H1 (cell line): ENCODE measurements around the gene NABP1. TPM values are rescaled to one million over a fixed set of nuclear protein-coding genes. Genes with fewer than 3 reads are reported as not detected.

Source experiments
- CTCF ChIA-PET: fragments of 300-600 bp; sonication (Branson Sonifier 250); formaldehyde crosslinking; loops from one replicate; lab custom pipeline; 2021; ENCODE audit not compliant: partially characterized antibody; lab: Charles Lee
- POLR2A ChIA-PET: fragments of 300-600 bp; sonication (Branson Sonifier 250); formaldehyde crosslinking; loops from one replicate; lab custom pipeline; 2021; ENCODE audit warnings: inconsistent platforms; ENCODE audit not compliant: partially characterized antibody; lab: Charles Lee
- DNase-seq, 2 experiments: peaks; one replicate each; pipeline versions ENCODE4 v3.0.0 to v3.0.0-alpha.2; 2010 to 2022; ENCODE audit warnings: low spot score in 2 of 2, low read depth in 1 of 2, mixed read lengths in 1 of 2
- FAIRE-seq: peaks from 2 replicates; lab custom pipeline; 2011; peaks lifted over from hg19 to GRCh38; lab: Jason Lieb, UNC
- H2AFZ ChIP-seq: 2 replicates; pipeline ENCODE4 v1.8.1; 2012; ENCODE audit warnings: low read length, inconsistent platforms
- H2AK5ac ChIP-seq: 2 replicates; pipeline ENCODE4 v1.6.1; 2013; ENCODE audit warnings: low read depth, low read length
- H2BK120ac ChIP-seq: replicated peaks from 2 replicates; pipeline ENCODE3; 2013; ENCODE audit warnings: low read depth, low read length, inconsistent platforms
- H2BK12ac ChIP-seq: 2 replicates; pipeline ENCODE4 v1.6.1; 2013; ENCODE audit warnings: low read depth, low read length
- H2BK15ac ChIP-seq: 2 replicates; pipeline ENCODE4 v1.6.1; 2013; ENCODE audit warnings: low read length
- H2BK20ac ChIP-seq: 2 replicates; pipeline ENCODE4 v1.6.1; 2013; ENCODE audit warnings: low read length
- H2BK5ac ChIP-seq: 2 replicates; pipeline ENCODE4 v1.6.1; 2013; ENCODE audit warnings: low read depth, low read length
- H3K14ac ChIP-seq: 2 replicates; pipeline ENCODE4 v1.6.1; 2013; ENCODE audit warnings: inconsistent platforms; ENCODE audit not compliant: insufficient read length
- H3K18ac ChIP-seq: 2 replicates; pipeline ENCODE4 v1.6.1; 2013; ENCODE audit warnings: low read length; ENCODE audit errors: extremely low read depth
- H3K23ac ChIP-seq: 2 replicates; pipeline ENCODE4 v1.6.1; 2013; ENCODE audit warnings: inconsistent platforms; ENCODE audit not compliant: insufficient read length
- H3K23me2 ChIP-seq: 2 replicates; pipeline ENCODE4 v1.6.1; 2013; ENCODE audit warnings: low read depth, low read length
- H3K27ac ChIP-seq: 2 replicates; pipeline ENCODE4 v1.6.1; 2011; ENCODE audit warnings: low read depth, low read length, inconsistent platforms
- H3K27me3 ChIP-seq, 4 experiments: replicated peaks in 1 of 4; 1 replicate in 1 of 4; 2 replicates in 3 of 4; pipeline versions ENCODE4 v1.6.1 to v1.8.1; 2011 to 2013; ENCODE audit warnings: low read length in 3 of 4, mild to moderate bottlenecking in 3 of 4, inconsistent platforms in 2 of 4, mixed read lengths in 2 of 4, moderate library complexity in 1 of 4; ENCODE audit not compliant: control insufficient read depth in 3 of 4, insufficient read depth in 3 of 4; ENCODE audit errors: extremely low read depth in 1 of 4
- H3K36me3 ChIP-seq, 4 experiments: 2 replicates each; pipeline versions ENCODE4 v1.6.1 to v1.8.1; 2011 to 2013; ENCODE audit warnings: mild to moderate bottlenecking in 4 of 4, low read length in 3 of 4, moderate library complexity in 2 of 4, control low read depth in 1 of 4, inconsistent platforms in 1 of 4; ENCODE audit not compliant: insufficient read depth in 4 of 4, control insufficient read depth in 2 of 4
- H3K4ac ChIP-seq: replicated peaks from 2 replicates; pipeline ENCODE3; 2013; ENCODE audit warnings: low read length, low read depth, mixed read lengths, inconsistent platforms; ENCODE audit not compliant: insufficient read length
- H3K4me1 ChIP-seq, 4 experiments: replicated peaks in 1 of 4; 1 replicate in 1 of 4; 2 replicates in 3 of 4; pipeline versions ENCODE4 v1.6.1 to v1.8.1; 2011 to 2013; ENCODE audit warnings: low read length in 3 of 4, inconsistent platforms in 2 of 4, mixed read lengths in 1 of 4; ENCODE audit not compliant: insufficient read depth in 4 of 4, control insufficient read depth in 3 of 4
- H3K4me2 ChIP-seq, 2 experiments: 2 replicates each; pipeline versions ENCODE4 v1.6.1 to v1.8.1; 2011 to 2013; ENCODE audit warnings: low read depth in 2 of 2, low read length in 2 of 2, control low read depth in 1 of 2, inconsistent platforms in 1 of 2, mild to moderate bottlenecking in 1 of 2; ENCODE audit not compliant: insufficient read depth in 1 of 2
- H3K4me3 ChIP-seq, 4 experiments: fragments of 200-600, 300-600 bp in 1 of 4; sonication (generic), shearing (Covaris generic), sonication (Bioruptor Twin) in 1 of 4; 2 replicates each; pipeline versions ENCODE4 v1.5.1 to v1.8.1; 2011 to 2016; ENCODE audit warnings: low read length in 4 of 4, low read depth in 3 of 4, control low read depth in 2 of 4, inconsistent platforms in 2 of 4, mild to moderate bottlenecking in 2 of 4, mixed read lengths in 1 of 4, moderate library complexity in 1 of 4; ENCODE audit not compliant: insufficient read depth in 2 of 4; ENCODE audit errors: extremely low read depth in 1 of 4
- H3K56ac ChIP-seq: replicated peaks from 2 replicates; pipeline ENCODE3; 2013; ENCODE audit warnings: low read depth, mild to moderate bottlenecking, mixed read lengths, low read length, inconsistent platforms; ENCODE audit not compliant: insufficient read length
- H3K79me1 ChIP-seq: 2 replicates; pipeline ENCODE4 v1.6.1; 2013; ENCODE audit warnings: low read depth, low read length, control low read depth
- H3K79me2 ChIP-seq, 2 experiments: 2 replicates each; pipeline versions ENCODE4 v1.6.1 to v1.8.1; 2012 to 2013; ENCODE audit warnings: low read length in 2 of 2, mild to moderate bottlenecking in 2 of 2, inconsistent platforms in 1 of 2; ENCODE audit not compliant: insufficient read depth in 2 of 2, control insufficient read depth in 1 of 2
- H3K9ac ChIP-seq, 4 experiments: replicated peaks in 1 of 4; 1 replicate in 1 of 4; 2 replicates in 3 of 4; pipeline versions ENCODE4 v1.6.1 to v1.8.1; 2011 to 2013; ENCODE audit warnings: low read depth in 3 of 4, low read length in 3 of 4, control low read depth in 2 of 4, mild to moderate bottlenecking in 2 of 4, moderate library complexity in 2 of 4, inconsistent platforms in 1 of 4; ENCODE audit errors: extremely low read depth in 1 of 4
- H3K9me3 ChIP-seq, 2 experiments: 2 replicates each; pipeline versions ENCODE4 v1.6.1 to v1.8.1; 2012 to 2013; ENCODE audit warnings: mild to moderate bottlenecking in 2 of 2, moderate library complexity in 2 of 2, control low read depth in 1 of 2, inconsistent platforms in 1 of 2, low read depth in 1 of 2, low read length in 1 of 2, mixed read lengths in 1 of 2; ENCODE audit not compliant: insufficient read depth in 2 of 2
- H4K20me1 ChIP-seq, 2 experiments: replicated peaks in 1 of 2; 2 replicates each; pipeline versions ENCODE3 to v1.8.1; 2011 to 2013; ENCODE audit warnings: inconsistent platforms in 2 of 2, low read length in 2 of 2, mild to moderate bottlenecking in 1 of 2; ENCODE audit not compliant: insufficient read depth in 2 of 2, control insufficient read depth in 1 of 2
- H4K5ac ChIP-seq: 2 replicates; pipeline ENCODE4 v1.6.1; 2013; ENCODE audit warnings: low read length, low read depth, mixed read lengths, inconsistent platforms; ENCODE audit not compliant: insufficient read length
- H4K8ac ChIP-seq: 2 replicates; pipeline ENCODE4 v1.8.0; 2013; ENCODE audit warnings: mild to moderate bottlenecking, moderate library complexity, low read length, inconsistent platforms; ENCODE audit not compliant: insufficient read depth; ENCODE audit errors: extremely low read depth
- H4K91ac ChIP-seq: replicated peaks from 2 replicates; pipeline ENCODE3; 2013; ENCODE audit warnings: low read length, mixed read lengths, inconsistent platforms; ENCODE audit not compliant: insufficient read length
- CBX5 ChIP-seq: fragments of 300-800, 300-1000 bp; sonication (generic); IDR thresholded peaks from 2 replicates; pipeline ENCODE4 v1.7.1; 2016; ENCODE audit warnings: antibody characterized with exemption, low read length, low read depth
- EP300 ChIP-seq, 2 experiments: IDR thresholded peaks; 1 replicate in 1 of 2; 2 replicates in 1 of 2; pipeline ENCODE4 v1.6.1; 2011 to 2012; ENCODE audit warnings: low read depth in 2 of 2, low read length in 2 of 2, mild to moderate bottlenecking in 2 of 2, borderline replicate concordance in 1 of 2, inconsistent platforms in 1 of 2, moderate library complexity in 1 of 2
- GABPA ChIP-seq: IDR thresholded peaks from 2 replicates; pipeline ENCODE4 v1.6.1; 2011; ENCODE audit warnings: mild to moderate bottlenecking, low read length, moderate library complexity, borderline replicate concordance; ENCODE audit not compliant: insufficient read depth
- HDAC6 ChIP-seq: IDR thresholded peaks from one replicate; pipeline ENCODE4 v1.7.1; 2012; ENCODE audit warnings: low read depth, mild to moderate bottlenecking, inconsistent platforms, low read length, moderate library complexity
- KDM4A ChIP-seq: IDR thresholded peaks from one replicate; pipeline ENCODE4 v1.7.1; 2012; ENCODE audit warnings: low read depth, mild to moderate bottlenecking, moderate library complexity, low read length, inconsistent platforms; ENCODE audit not compliant: severe bottlenecking
- POLR2A ChIP-seq, 2 experiments: IDR thresholded peaks; 1 replicate in 1 of 2; 2 replicates in 1 of 2; pipeline ENCODE4 v1.6.1; 2011; ENCODE audit warnings: low read depth in 2 of 2, low read length in 2 of 2, mild to moderate bottlenecking in 2 of 2; ENCODE audit errors: control extremely low read depth in 1 of 2
- RXRA ChIP-seq: IDR thresholded peaks from 2 replicates; pipeline ENCODE4 v1.6.1; 2011; ENCODE audit warnings: low read depth, mild to moderate bottlenecking, low read length, moderate library complexity; ENCODE audit not compliant: insufficient read depth
- SP4 ChIP-seq: IDR thresholded peaks from 2 replicates; pipeline ENCODE4 v1.6.1; 2012; ENCODE audit warnings: low read length, inconsistent platforms
- SRF ChIP-seq: IDR thresholded peaks from 2 replicates; pipeline ENCODE4 v1.6.1; 2011; ENCODE audit warnings: mild to moderate bottlenecking, low read depth, low read length, moderate library complexity
- TAF1 ChIP-seq: IDR thresholded peaks from 2 replicates; pipeline ENCODE4 v1.6.1; 2011; ENCODE audit warnings: mild to moderate bottlenecking, low read depth, low read length
- TEAD4 ChIP-seq: IDR thresholded peaks from 2 replicates; pipeline ENCODE4 v1.6.1; 2012; ENCODE audit warnings: low read depth, low read length, inconsistent platforms, mixed read lengths
- WGBS, 2 experiments: shearing (Covaris generic) in 1 of 2; methylation state at CpG; one replicate each; pipeline versions ENCODE4 v1.1.6 to v1.1.7; 2013 to 2015; ENCODE audit warnings: low lambda C conversion rate in 2 of 2, mixed read lengths in 2 of 2, inconsistent platforms in 1 of 2, low coverage in 1 of 2, missing lambda C conversion rate in 1 of 2; ENCODE audit not compliant: insufficient replicate concordance in 2 of 2, insufficient coverage in 1 of 2, insufficient read length in 1 of 2; ENCODE audit errors: extremely low coverage in 1 of 2, missing lambda C conversion rate in 1 of 2; 5-methylcytosine and 5-hydroxymethylcytosine counted together
- polyA plus RNA-seq, 7 experiments: library from polyadenylated mRNA; depleted of rRNA in 3 of 7; stranded (reverse) in 5 of 7; unstranded in 2 of 7; fragments of >200 nt in 5 of 7; fragments of 200-250 nt in 2 of 7; gene quantifications; 1 replicate in 5 of 7; 2 replicates in 1 of 7; 4 replicates in 1 of 7; pipeline versions ENCODE4 v1.2.1 to v1.2.3, GENCODE V29; 2011 to 2013; ENCODE audit warnings: missing spikeins in 2 of 7, mixed read lengths in 2 of 7
- total RNA-seq: library from RNA; stranded (reverse); fragmentation: NEBNext Ultra II Directional; extraction: Animal tissue kit (Norgen Biotek cat#: 25700); gene quantifications from 2 replicates; pipeline ENCODE4 v1.2.1, GENCODE V29; 2021

NABP1 gene
- total and polyA plus RNA-seq, 2 of the 8 experiments (the other 6 are each of a cell fraction or from before 2014, with no cell fraction given): 0.63 to 4.8 TPM

DNA sequence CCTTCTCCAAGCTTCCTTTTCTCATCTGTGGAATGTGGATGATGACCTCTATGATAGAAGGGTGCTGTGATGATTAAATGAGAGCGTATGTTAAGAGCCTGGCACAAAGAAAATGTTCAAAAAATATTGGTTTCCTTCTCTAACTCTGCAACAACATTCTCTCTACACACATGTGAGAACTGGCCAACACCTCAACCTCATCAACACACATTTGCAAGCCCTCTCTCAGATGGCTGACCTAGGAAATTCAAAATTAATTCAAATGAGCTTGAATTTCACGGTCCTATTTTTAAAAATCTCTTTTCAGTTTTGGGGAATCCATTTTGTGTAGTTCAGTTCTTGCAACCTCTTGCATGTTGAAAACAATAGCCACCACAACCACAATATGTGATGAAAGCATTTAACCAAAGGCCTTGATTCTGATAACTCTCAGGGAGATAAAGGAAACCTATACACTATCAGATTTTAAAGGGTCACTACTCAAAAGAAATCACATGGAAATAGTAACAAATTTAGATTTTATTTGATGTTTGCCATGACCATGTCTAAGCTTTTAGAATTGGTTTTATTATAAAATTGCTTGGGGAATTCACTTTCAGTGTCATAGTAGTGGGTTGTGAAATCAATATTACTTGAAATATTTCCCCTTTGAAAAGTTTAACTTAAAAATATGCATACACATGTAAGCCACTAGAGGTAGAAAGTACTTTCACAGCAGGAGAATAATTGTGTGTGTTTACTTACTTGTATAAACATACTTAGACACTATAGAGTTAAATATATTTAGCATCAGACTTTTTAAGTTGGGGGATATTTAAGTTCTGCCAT lies 16.6 kb upstream of the NABP1 start:
- no peak overlapping the region for H2BK20ac ChIP-seq
- no peak for TF ChIP-seq POLR2A (IDR thresholded peaks at IDR 0.05; ENCODE audit: control extremely low read depth in 1 of 2, low read depth in 2 of 2, low read length in 2 of 2)
- TF ChIP-seq CBX5: no peak
- no peak for TF ChIP-seq SP4
- no peak for TF ChIP-seq RXRA
- no peak for TF ChIP-seq TEAD4
- no peak for TF ChIP-seq GABPA
- no peak for TF ChIP-seq TAF1
- TF ChIP-seq HDAC6: no peak
- no peak for TF ChIP-seq KDM4A
- TF ChIP-seq SRF: no peak
- no peak for TF ChIP-seq EP300 (IDR thresholded peaks at IDR 0.05; ENCODE audit: borderline replicate concordance in 1 of 2, low read depth in 2 of 2, low read length in 2 of 2)

More for the DNA sequence above, 16.6 kb upstream of the NABP1 start:
- no peaks in the 10 kb centered on the region for H3K36me3 ChIP-seq
- CTCF ChIA-PET: interaction anchor here (1.2 to 1.6 kb wide), 2 partner anchors 29 to 30 kb away, joined by 4 to 5 read pairs; no protein-coding TSS in a partner anchor
- H3K9me3 ChIP-seq: no peaks in the 10 kb centered on the region
- H4K20me1 ChIP-seq: no peaks in the 10 kb centered on the region
- WGBS, 2 experiments: 89% methylated on average over 2 of the region's 2 CpGs; no CpG with 5 or more reads in 1 of the 2 experiments
- no peaks in the 10 kb centered on the region for H3K23me2 ChIP-seq
- no peak overlapping the region for H3K18ac ChIP-seq
- no peak overlapping the region for H4K8ac ChIP-seq
- no peak overlapping the region for H2BK15ac ChIP-seq
- no peak overlapping the region for H3K4ac ChIP-seq
- no peak overlapping the region for H2AFZ ChIP-seq
- no peak overlapping the region for H2AK5ac ChIP-seq
- no peak overlapping the region for H2BK120ac ChIP-seq
- DNase-seq (no peak), FAIRE-seq (no peak)
- H2BK12ac ChIP-seq: no peak overlapping the region
- no peaks in the 10 kb centered on the region for H3K27me3 ChIP-seq
- no peak overlapping the region for H2BK5ac ChIP-seq
- no peak overlapping the region for H3K56ac ChIP-seq
- H3K4me2 ChIP-seq: no peak overlapping the region
- no peak overlapping the region for H3K4me3 ChIP-seq
- H3K23ac ChIP-seq: no peak overlapping the region
- POLR2A ChIA-PET: no interaction called here
- no peak overlapping the region for H4K91ac ChIP-seq
- no peaks in the 10 kb centered on the region for H3K79me2 ChIP-seq
- H3K9ac ChIP-seq: no peak overlapping the region
- no peaks in the 10 kb centered on the region for H3K79me1 ChIP-seq
- H3K27ac ChIP-seq: no peak overlapping the region
- H3K14ac ChIP-seq: no peak overlapping the region
- H4K5ac ChIP-seq: no peak overlapping the region
- no peaks in the 10 kb centered on the region for H3K4me1 ChIP-seq
